MCF 10A (cell line): ENCODE measurements around the gene OR2AT4. TPM values are rescaled to one million over a fixed set of nuclear protein-coding genes. Genes with fewer than 3 reads are reported as not detected.

Source experiments
- BruUV-seq: library from RNA; stranded (reverse); fragments of 400-500 nt; replicated peaks from 2 replicates; lab custom pipeline; 2021; lab: Mats Ljungman, UMichigan
- CTCF ChIA-PET: fragments of 300-600 bp; sonication (Branson Sonifier 250); formaldehyde crosslinking; extraction: SDS; loops from one replicate; lab custom pipeline; 2021; ENCODE audit warnings: antibody characterized with exemption, inconsistent platforms; lab: Yijun Ruan, JAX
- POLR2A ChIA-PET: fragments of 300-600, 350-650 bp; sonication (Branson Sonifier 250); formaldehyde crosslinking; extraction: SDS; loops from one replicate; lab custom pipeline; 2020; ENCODE audit warnings: antibody characterized with exemption, inconsistent platforms; lab: Yijun Ruan, JAX
- DNase-seq: peaks from one replicate; pipeline ENCODE4 v3.0.0-alpha.2; 2018; ENCODE audit not compliant: unreplicated experiment
- H3K27ac Mint-ChIP-seq: one replicate; pipeline ENCODE4 v1.8.0; 2022; ENCODE audit warnings: mild to moderate bottlenecking, low read depth, mixed read lengths; ENCODE audit not compliant: unreplicated experiment
- H3K27me3 Mint-ChIP-seq: one replicate; pipeline ENCODE4 v1.8.0; 2022; ENCODE audit warnings: mixed read lengths; ENCODE audit not compliant: insufficient read depth, unreplicated experiment
- H3K36me3 Mint-ChIP-seq: one replicate; pipeline ENCODE4 v1.8.0; 2022; ENCODE audit warnings: mild to moderate bottlenecking, moderate library complexity, mixed read lengths; ENCODE audit not compliant: insufficient read depth, unreplicated experiment
- H3K4me1 Mint-ChIP-seq: one replicate; pipeline ENCODE4 v1.8.0; 2022; ENCODE audit warnings: mixed read lengths; ENCODE audit not compliant: insufficient read depth, unreplicated experiment
- H3K4me3 Mint-ChIP-seq: one replicate; pipeline ENCODE4 v1.8.0; 2022; ENCODE audit warnings: mild to moderate bottlenecking, moderate library complexity, mixed read lengths; ENCODE audit not compliant: unreplicated experiment
- H3K9me3 Mint-ChIP-seq: one replicate; pipeline ENCODE4 v1.8.0; 2022; ENCODE audit warnings: mixed read lengths; ENCODE audit not compliant: unreplicated experiment
- CTCF ChIP-seq: fragments of 200-600 bp; IDR thresholded peaks from one replicate; pipeline ENCODE4 v1.8.0; 2022; ENCODE audit warnings: antibody characterized with exemption, mild to moderate bottlenecking; ENCODE audit not compliant: unreplicated experiment
- intact Hi-C: fragments of 100-400 bp; cut with micrococcal nuclease; formaldehyde crosslinking; loops from 2 replicates; pipeline ENCODE4 v1.14.1; 2022
- total RNA-seq: library from RNA; stranded (reverse); gene quantifications from 2 replicates; pipeline ENCODE4 v1.2.3, GENCODE V29; 2022

Gene OR2AT4
- total RNA-seq, 1 experiment from 2014 or later, result not detected

DNA sequence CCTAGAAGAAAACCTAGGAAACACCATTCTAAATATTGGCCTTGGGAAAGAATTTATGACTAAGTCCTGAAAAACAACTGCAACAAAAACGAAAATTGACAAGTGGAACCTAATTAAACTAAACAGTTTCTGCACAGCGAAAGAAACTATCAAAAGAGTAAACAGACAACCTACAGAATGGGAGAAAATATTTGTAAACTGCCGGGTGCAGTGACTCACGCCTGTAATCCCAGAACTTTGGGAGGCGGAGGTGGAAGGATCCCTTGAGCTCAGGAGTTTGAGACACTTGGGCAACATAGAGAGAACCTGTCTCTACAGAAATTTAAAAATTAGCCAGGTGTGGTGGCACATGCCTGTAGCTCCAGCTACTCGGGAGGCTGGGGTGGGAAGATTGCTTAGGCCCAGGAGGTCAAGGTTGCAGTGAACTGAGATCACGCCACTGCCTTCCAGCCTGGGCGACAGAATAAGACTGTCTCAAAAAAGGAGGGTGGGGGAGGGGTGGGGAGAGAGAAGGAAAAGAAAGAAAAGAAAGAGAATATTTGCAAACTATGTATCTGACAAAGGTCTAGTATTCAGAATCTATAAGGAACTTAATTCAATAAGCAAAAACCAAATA lies 14.0 kb downstream of the OR2AT4 start:
- Mint-ChIP-seq H3K36me3 (no peaks in the 10 kb centered on the region), H3K4me1 (no peaks in the 10 kb centered on the region), H3K27ac (no peak overlapping the region), H3K27me3 (peaks cover 62% of the 10 kb centered on the region), H3K4me3 (no peak overlapping the region), H3K9me3 (no peaks in the 10 kb centered on the region)
- POLR2A ChIA-PET, result no interaction called here
- intact Hi-C loops, result no loop called here
- BruUV-seq, result no TSS peak
- CTCF ChIA-PET, result interaction anchor here (0.5 to 1.0 kb wide), 2 partner anchors 118 to 303 kb away, joined by 4 to 5 read pairs; no protein-coding TSS in a partner anchor
- DNase-seq, result no peak
- TF ChIP-seq CTCF, result no peak

GRCh38 chr11:75079546-75079945 lies 17.1 kb downstream of the OR2AT4 start:
- ChIA-PET CTCF (no interaction called here), POLR2A (no interaction called here)
- BruUV-seq, result no TSS peak
- no peak for DNase-seq
- Mint-ChIP-seq H3K36me3 (no peaks in the 10 kb centered on the region), H3K4me3 (no peak overlapping the region), H3K27ac (no peak overlapping the region), H3K9me3 (no peaks in the 10 kb centered on the region), H3K27me3 (peaks cover 62% of the 10 kb centered on the region), H3K4me1 (no peaks in the 10 kb centered on the region)
- TF ChIP-seq CTCF, result no peak
- intact Hi-C loops, result no loop called here

- intact Hi-C loops, result no loop called here
- no peaks in the 10 kb centered on the region for H3K4me1 Mint-ChIP-seq
- H3K27me3 Mint-ChIP-seq, result peaks cover 54% of the 10 kb centered on the region
- no peaks in the 10 kb centered on the region for H3K9me3 Mint-ChIP-seq
- ChIA-PET CTCF (interaction anchor here (0.6 to 1.0 kb wide), 3 partner anchors 56 to 162 kb away, joined by 3 read pairs; no protein-coding TSS in a partner anchor), POLR2A (no interaction called here)
- no TSS peak for BruUV-seq
- no peak for TF ChIP-seq CTCF
- H3K4me3 Mint-ChIP-seq, result no peak overlapping the region
- H3K36me3 Mint-ChIP-seq, result no peaks in the 10 kb centered on the region
- DNase-seq, result peak; percentile 30
- H3K27ac Mint-ChIP-seq, result no peak overlapping the region
Measured at GRCh38 chr11:75078233-75078632, 18.4 kb downstream of the OR2AT4 start.

DNA sequence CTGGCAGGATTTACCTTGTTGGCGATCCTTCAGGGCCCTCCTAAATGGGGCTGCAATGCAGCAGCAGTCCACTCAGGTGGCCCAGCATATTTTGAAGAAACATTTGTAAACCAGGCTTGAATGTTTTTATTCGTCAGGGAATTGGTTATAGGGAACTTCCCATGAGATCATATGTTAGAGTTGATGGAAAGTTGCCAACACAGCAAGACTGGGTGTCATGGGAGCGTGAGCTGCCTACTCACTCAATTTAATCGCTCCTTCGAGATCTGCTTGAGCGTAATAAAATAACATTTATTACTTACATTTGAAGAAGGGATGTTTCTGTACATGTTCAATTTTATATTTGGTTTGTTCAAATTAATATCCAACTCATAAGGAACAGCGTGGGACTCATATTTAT lies 19.4 kb downstream of the OR2AT4 start:
- no peak for TF ChIP-seq CTCF
- BruUV-seq, result no TSS peak
- CTCF ChIA-PET, result no interaction called here

More for the DNA sequence above, 19.4 kb downstream of the OR2AT4 start:
- Mint-ChIP-seq H3K4me3 (no peak overlapping the region), H3K36me3 (no peaks in the 10 kb centered on the region), H3K9me3 (no peaks in the 10 kb centered on the region), H3K4me1 (no peaks in the 10 kb centered on the region), H3K27me3 (peaks cover 55% of the 10 kb centered on the region), H3K27ac (no peak overlapping the region)
- intact Hi-C loops, result no loop called here
- DNase-seq, result peak; percentile 23
- POLR2A ChIA-PET, result no interaction called here
